Measurements from ENCODE around the gene DCBLD1.

GRCh38 chr6:117547688-117548621 is 65.5 kb downstream of the DCBLD1 start:
- TF ChIP-seq POLR2AphosphoS5 (IDR thresholded peaks at IDR 0.05; ENCODE audit: low read depth, low read length) (no peak), CTCF (CRISPR knock-in tag; IDR thresholded peaks at IDR 0.05) (no peak), ZNF816 (CRISPR knock-in tag; IDR thresholded peaks at IDR 0.05; ENCODE audit: borderline replicate concordance) (no peak), BRCA1 (CRISPR knock-in tag; IDR thresholded peaks at IDR 0.05) (no peak), ZNF83 (CRISPR knock-in tag; IDR thresholded peaks at IDR 0.05; ENCODE audit: borderline replicate concordance) (no peak)
